Measurements from ENCODE around the gene SDR39U1.

Gene SDR39U1

GRCh38 chr14:24408764-24409163, 33.8 kb downstream of the SDR39U1 start:
- DNase-seq, result no peak

- no peak for DNase-seq
These were observed 34.8 kb downstream of the SDR39U1 start for GRCh38 chr14:24407608-24408325.

- DNase-seq, result no peak
These were observed 36.2 kb downstream of the SDR39U1 start for GRCh38 chr14:24406416-24406815.

- no peak for DNase-seq
These were observed 37.8 kb downstream of the SDR39U1 start for GRCh38 chr14:24404814-24405213.

- DNase-seq, result no peak
These were observed 39.1 kb downstream of the SDR39U1 start for GRCh38 chr14:24403294-24403998.

GRCh38 chr14:24401810-24402702, 40.5 kb downstream of the SDR39U1 start:
- no peak for DNase-seq

GRCh38 chr14:24399999-24400718, 42.4 kb downstream of the SDR39U1 start:
- DNase-seq, result no peak

- DNase-seq, result no peak
These were observed 43.1 kb downstream of the SDR39U1 start for GRCh38 chr14:24399447-24399822.

GRCh38 chr14:24398653-24399446, 43.7 kb downstream of the SDR39U1 start, which contains the start of gene NYNRIN:
Gene NYNRIN (plus strand): TSS chr14:24399003. CDS start chr14:24399247, 244 bp downstream.
- DNase-seq, result peak in 1 of 2 donors; percentile 23

GRCh38 chr14:24398293-24398652, 44.3 kb downstream of the SDR39U1 start:
- DNase-seq, result no peak

- no peak for DNase-seq
These were observed 44.8 kb downstream of the SDR39U1 start for GRCh38 chr14:24397639-24398292.

GRCh38 chr14:24395609-24396582, 46.7 kb downstream of the SDR39U1 start:
- peak in 1 of 2 donors; percentile 4 for DNase-seq

GRCh38 chr14:24394275-24394674, 48.3 kb downstream of the SDR39U1 start:
- no peak for DNase-seq

GRCh38 chr14:24392325-24393091, 50.1 kb downstream of the SDR39U1 start:
- no peak for DNase-seq

GRCh38 chr14:24390701-24391468, 51.7 kb downstream of the SDR39U1 start:
- no peak for DNase-seq
